ENCODE data around the gene MYO5B. TPM values are rescaled to one million over a fixed set of nuclear protein-coding genes. Genes with fewer than 3 reads are reported as not detected.

Gene MYO5B
- total RNA-seq, 4 donors from 2014 or later = 1.2 to 2.2 (median 1.3) TPM

GRCh38 chr18:49804096-49804495 lies 390.9 kb downstream of the MYO5B start:
- TF ChIP-seq CTCF (IDR thresholded peaks at IDR 0.05; ENCODE audit: low read depth) = no peak

- TF ChIP-seq CTCF (IDR thresholded peaks at IDR 0.05; ENCODE audit: low read depth) = no peak
These were observed 392.3 kb downstream of the MYO5B start for GRCh38 chr18:49802623-49803022.

GRCh38 chr18:49798001-49798400 lies 396.9 kb downstream of the MYO5B start:
- no peak for TF ChIP-seq CTCF (IDR thresholded peaks at IDR 0.05; ENCODE audit: low read depth)

GRCh38 chr18:49795612-49796552 lies 399.1 kb downstream of the MYO5B start:
- TF ChIP-seq CTCF (IDR thresholded peaks at IDR 0.05; ENCODE audit: low read depth) = no peak

- TF ChIP-seq CTCF (IDR thresholded peaks at IDR 0.05; ENCODE audit: low read depth) = no peak
These were observed 400.2 kb downstream of the MYO5B start for GRCh38 chr18:49794743-49795142.

GRCh38 chr18:49788327-49788898 lies 406.5 kb downstream of the MYO5B start:
- TF ChIP-seq CTCF (IDR thresholded peaks at IDR 0.05; ENCODE audit: low read depth) = no peak

GRCh38 chr18:49786019-49786720 lies 408.8 kb downstream of the MYO5B start:
- TF ChIP-seq CTCF (IDR thresholded peaks at IDR 0.05; ENCODE audit: low read depth) = no peak

Measured in subcutaneous adipose tissue (tissue), 4 donors.